WTC11 (cell line): ENCODE data around the gene KRT28. TPM values are rescaled to one million over a fixed set of nuclear protein-coding genes. Genes with fewer than 3 reads are reported as not detected.
"Not testable (repeated sequence)": the region's sequence is repeated elsewhere in the genome, so short reads cannot be mapped to it uniquely, and the experiment has no call there.

Source experiments
- ATAC-seq: fragments of 200-7000 bp; cut with Tn5 transposase; 2 replicates; pipeline ENCODE4 v1.10.0; 2021; ENCODE audit warnings: mild to moderate bottlenecking, moderate library complexity
- CTCF ChIA-PET: fragments of 300-600 bp; sonication (Branson Sonifier 250); formaldehyde crosslinking; loops from one replicate; lab custom pipeline; 2021; ENCODE audit warnings: antibody characterized with exemption; lab: Charles Lee
- POLR2A ChIA-PET: fragments of 350-600 bp; sonication (Branson Sonifier 250); formaldehyde crosslinking; loops from one replicate; lab custom pipeline; 2021; ENCODE audit warnings: antibody characterized with exemption; lab: Charles Lee
- DNase-seq: peaks from one replicate; pipeline ENCODE4 v3.0.0; 2021; ENCODE audit warnings: low spot score
- H3K27ac Mint-ChIP-seq: 2 replicates; pipeline ENCODE4 v1.8.0; 2021; ENCODE audit warnings: mixed read lengths
- H3K27me3 Mint-ChIP-seq: 2 replicates; pipeline ENCODE4 v1.8.0; 2021; ENCODE audit warnings: low read depth, mild to moderate bottlenecking, moderate library complexity, mixed read lengths
- H3K36me3 Mint-ChIP-seq: 2 replicates; pipeline ENCODE4 v1.8.0; 2021; ENCODE audit warnings: mixed read lengths
- H3K4me1 Mint-ChIP-seq: 2 replicates; pipeline ENCODE4 v1.8.0; 2022; ENCODE audit warnings: mixed read lengths
- H3K4me3 Mint-ChIP-seq: 2 replicates; pipeline ENCODE4 v1.8.0; 2021; ENCODE audit warnings: mild to moderate bottlenecking, moderate library complexity, mixed read lengths
- H3K9me3 Mint-ChIP-seq: 2 replicates; pipeline ENCODE4 v1.8.0; 2021; ENCODE audit warnings: mixed read lengths
- ETV6 ChIP-seq: sonication (generic); formaldehyde crosslinking; IDR thresholded peaks from 2 replicates; pipeline ENCODE4 v1.8.1; 2022; ENCODE audit warnings: mild to moderate bottlenecking, missing genetic modification reagents
- FOXJ3 ChIP-seq: sonication (generic); formaldehyde crosslinking; IDR thresholded peaks from 2 replicates; pipeline ENCODE4 v1.9.0; 2021; ENCODE audit warnings: missing genetic modification reagents, mild to moderate bottlenecking, borderline replicate concordance
- FOXK1 ChIP-seq: sonication (generic); formaldehyde crosslinking; IDR thresholded peaks from 2 replicates; pipeline ENCODE4 v1.8.0; 2022; ENCODE audit warnings: mild to moderate bottlenecking, moderate library complexity, missing genetic modification reagents
- FOXP1 ChIP-seq: sonication (generic); formaldehyde crosslinking; IDR thresholded peaks from 2 replicates; pipeline ENCODE4 v1.8.0; 2022; ENCODE audit warnings: missing genetic modification reagents, mild to moderate bottlenecking, moderate library complexity, borderline replicate concordance
- IRF2 ChIP-seq: sonication (generic); formaldehyde crosslinking; IDR thresholded peaks from 2 replicates; pipeline ENCODE4 v1.8.0; 2022; ENCODE audit warnings: low read depth, missing genetic modification reagents, borderline replicate concordance
- KAT7 ChIP-seq: sonication (generic); formaldehyde crosslinking; IDR thresholded peaks from 2 replicates; pipeline ENCODE4 v1.8.1; 2023; ENCODE audit warnings: missing genetic modification reagents, mild to moderate bottlenecking, borderline replicate concordance
- ZNF219 ChIP-seq: sonication (generic); formaldehyde crosslinking; IDR thresholded peaks from 2 replicates; pipeline ENCODE4 v1.8.0; 2023; ENCODE audit warnings: missing genetic modification reagents, mild to moderate bottlenecking, borderline replicate concordance
- total RNA-seq: library from RNA; stranded (reverse); gene quantifications from 3 replicates; pipeline ENCODE4 v1.2.3, GENCODE V29; 2021
- TF ChIP-seq, protein P1 (sequence below): sonication (generic); formaldehyde crosslinking; IDR thresholded peaks from 2 replicates; pipeline ENCODE4 v1.8.0; 2023; ENCODE audit warnings: mild to moderate bottlenecking, missing genetic modification reagents
- TF ChIP-seq, protein P2 (sequence below): fragments of 250-450 bp; sonication (Bioruptor Pico); conservative IDR thresholded peaks from 2 replicates; pipeline ENCODE4 v1.9.0; 2021; ENCODE audit warnings: mild to moderate bottlenecking
- TF ChIP-seq, protein P3 (sequence below): fragments of 250-450 bp; sonication (Bioruptor Pico); IDR thresholded peaks from 2 replicates; pipeline ENCODE4 v1.8.0; 2021; ENCODE audit warnings: mild to moderate bottlenecking
- TF ChIP-seq, protein P4 (sequence below): sonication (generic); formaldehyde crosslinking; IDR thresholded peaks from 2 replicates; pipeline ENCODE4 v1.8.1; 2023; ENCODE audit warnings: mild to moderate bottlenecking, missing genetic modification reagents, moderate library complexity
- TF ChIP-seq, protein P5 (sequence below): sonication (generic); formaldehyde crosslinking; IDR thresholded peaks from 2 replicates; pipeline ENCODE4 v1.8.0; 2022; ENCODE audit warnings: mild to moderate bottlenecking, missing genetic modification reagents
- TF ChIP-seq, protein P6 (sequence below): sonication (generic); formaldehyde crosslinking; IDR thresholded peaks from 2 replicates; pipeline ENCODE4 v1.8.1; 2022; ENCODE audit warnings: low read depth, mild to moderate bottlenecking, moderate library complexity, missing genetic modification reagents, borderline replicate concordance
- TF ChIP-seq, protein P7 (sequence below): fragments of 250-450 bp; sonication (Bioruptor Pico); IDR thresholded peaks from 2 replicates; pipeline ENCODE4 v1.9.0; 2021; ENCODE audit warnings: moderate library complexity, mild to moderate bottlenecking, inconsistent platforms, borderline replicate concordance

KRT28 gene
- total RNA-seq, 1 experiment from 2014 or later: not detected

DNA sequence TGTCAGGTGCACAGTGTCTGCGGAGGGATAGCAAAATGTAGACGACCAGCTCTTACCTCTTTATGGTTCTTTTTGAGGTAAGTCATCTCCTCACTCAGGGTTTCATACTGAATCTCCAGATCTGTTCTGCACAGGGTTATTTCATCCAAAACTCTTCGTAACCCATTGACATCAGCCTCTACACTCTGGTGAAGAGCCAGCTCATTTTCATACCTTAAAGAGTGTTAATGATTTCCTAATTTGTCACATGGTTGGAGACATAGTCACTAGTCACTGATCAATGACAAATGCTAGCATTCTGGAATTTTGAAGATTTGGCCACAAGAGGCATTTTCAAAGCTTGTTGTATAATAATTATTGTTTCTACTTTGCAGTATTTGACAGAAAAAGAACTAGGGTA lies 46.0 kb downstream of the KRT28 start (continued):
- TF ChIP-seq, protein P1, sequence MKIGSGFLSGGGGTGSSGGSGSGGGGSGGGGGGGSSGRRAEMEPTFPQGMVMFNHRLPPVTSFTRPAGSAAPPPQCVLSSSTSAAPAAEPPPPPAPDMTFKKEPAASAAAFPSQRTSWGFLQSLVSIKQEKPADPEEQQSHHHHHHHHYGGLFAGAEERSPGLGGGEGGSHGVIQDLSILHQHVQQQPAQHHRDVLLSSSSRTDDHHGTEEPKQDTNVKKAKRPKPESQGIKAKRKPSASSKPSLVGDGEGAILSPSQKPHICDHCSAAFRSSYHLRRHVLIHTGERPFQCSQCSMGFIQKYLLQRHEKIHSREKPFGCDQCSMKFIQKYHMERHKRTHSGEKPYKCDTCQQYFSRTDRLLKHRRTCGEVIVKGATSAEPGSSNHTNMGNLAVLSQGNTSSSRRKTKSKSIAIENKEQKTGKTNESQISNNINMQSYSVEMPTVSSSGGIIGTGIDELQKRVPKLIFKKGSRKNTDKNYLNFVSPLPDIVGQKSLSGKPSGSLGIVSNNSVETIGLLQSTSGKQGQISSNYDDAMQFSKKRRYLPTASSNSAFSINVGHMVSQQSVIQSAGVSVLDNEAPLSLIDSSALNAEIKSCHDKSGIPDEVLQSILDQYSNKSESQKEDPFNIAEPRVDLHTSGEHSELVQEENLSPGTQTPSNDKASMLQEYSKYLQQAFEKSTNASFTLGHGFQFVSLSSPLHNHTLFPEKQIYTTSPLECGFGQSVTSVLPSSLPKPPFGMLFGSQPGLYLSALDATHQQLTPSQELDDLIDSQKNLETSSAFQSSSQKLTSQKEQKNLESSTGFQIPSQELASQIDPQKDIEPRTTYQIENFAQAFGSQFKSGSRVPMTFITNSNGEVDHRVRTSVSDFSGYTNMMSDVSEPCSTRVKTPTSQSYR (CRISPR knock-in tag): no peak
- TF ChIP-seq IRF2 (CRISPR knock-in tag) (no peak), ZNF219 (CRISPR knock-in tag) (no peak)
- TF ChIP-seq, protein P2, sequence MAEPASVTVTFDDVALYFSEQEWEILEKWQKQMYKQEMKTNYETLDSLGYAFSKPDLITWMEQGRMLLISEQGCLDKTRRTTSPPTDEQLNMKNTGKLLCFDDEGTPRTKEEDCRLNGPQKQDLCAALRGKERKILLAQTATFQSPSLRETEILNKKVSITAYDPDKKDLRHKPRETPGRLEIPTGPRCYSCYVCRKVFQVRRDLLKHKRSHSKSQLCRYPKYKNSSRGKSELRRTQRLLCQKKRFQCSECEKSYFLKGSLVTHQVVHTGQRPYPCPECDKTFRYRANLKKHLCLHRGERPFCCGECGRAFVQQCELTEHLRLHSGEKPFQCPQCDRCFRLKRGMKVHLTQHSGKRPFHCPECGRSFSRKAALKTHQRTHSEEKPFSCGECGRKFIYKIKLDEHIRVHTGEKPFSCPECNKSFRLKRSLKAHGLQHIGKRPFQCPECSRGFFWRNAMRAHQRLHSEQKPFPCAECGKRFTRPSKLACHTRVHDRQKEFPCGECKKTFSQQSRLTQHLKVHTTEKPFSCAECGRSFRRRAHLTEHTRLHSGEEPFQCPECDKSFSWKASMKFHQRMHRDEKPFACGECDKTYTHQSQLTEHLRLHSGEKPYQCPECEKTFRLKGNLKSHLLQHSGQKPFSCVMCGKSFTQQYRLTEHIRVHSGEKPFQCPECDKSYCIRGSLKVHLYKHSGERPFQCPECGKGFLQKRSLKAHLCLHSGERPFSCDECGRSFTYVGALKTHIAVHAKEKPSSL: no peak

DNA sequence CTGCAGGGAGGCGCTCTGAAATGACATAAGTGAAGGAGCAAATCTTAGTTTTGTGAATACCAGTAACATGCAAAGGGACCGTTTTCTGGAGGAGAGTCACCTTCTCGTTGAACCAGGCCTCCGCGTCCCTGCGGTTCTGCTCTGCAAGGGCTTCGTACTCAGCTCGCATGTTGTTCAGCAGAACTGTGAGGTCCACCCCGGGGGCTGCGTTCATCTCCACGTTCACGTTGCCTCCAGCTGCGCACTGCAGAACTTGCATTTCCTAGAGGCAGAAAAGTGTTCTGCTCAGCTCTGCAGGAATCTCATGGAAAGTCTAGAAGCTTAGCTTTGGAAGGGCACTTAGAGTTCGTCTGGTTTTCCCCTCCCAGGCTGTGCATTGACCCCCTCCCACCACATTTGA lies 48.7 kb downstream of the KRT28 start:
- ATAC-seq (no peak), DNase-seq (no peak)
- TF ChIP-seq, protein P3, sequence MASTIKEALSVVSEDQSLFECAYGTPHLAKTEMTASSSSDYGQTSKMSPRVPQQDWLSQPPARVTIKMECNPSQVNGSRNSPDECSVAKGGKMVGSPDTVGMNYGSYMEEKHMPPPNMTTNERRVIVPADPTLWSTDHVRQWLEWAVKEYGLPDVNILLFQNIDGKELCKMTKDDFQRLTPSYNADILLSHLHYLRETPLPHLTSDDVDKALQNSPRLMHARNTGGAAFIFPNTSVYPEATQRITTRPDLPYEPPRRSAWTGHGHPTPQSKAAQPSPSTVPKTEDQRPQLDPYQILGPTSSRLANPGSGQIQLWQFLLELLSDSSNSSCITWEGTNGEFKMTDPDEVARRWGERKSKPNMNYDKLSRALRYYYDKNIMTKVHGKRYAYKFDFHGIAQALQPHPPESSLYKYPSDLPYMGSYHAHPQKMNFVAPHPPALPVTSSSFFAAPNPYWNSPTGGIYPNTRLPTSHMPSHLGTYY (CRISPR knock-in tag): no peak
- TF ChIP-seq, protein P4, sequence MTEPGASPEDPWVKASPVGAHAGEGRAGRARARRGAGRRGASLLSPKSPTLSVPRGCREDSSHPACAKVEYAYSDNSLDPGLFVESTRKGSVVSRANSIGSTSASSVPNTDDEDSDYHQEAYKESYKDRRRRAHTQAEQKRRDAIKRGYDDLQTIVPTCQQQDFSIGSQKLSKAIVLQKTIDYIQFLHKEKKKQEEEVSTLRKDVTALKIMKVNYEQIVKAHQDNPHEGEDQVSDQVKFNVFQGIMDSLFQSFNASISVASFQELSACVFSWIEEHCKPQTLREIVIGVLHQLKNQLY (CRISPR knock-in tag): no peak
- TF ChIP-seq, protein P5, sequence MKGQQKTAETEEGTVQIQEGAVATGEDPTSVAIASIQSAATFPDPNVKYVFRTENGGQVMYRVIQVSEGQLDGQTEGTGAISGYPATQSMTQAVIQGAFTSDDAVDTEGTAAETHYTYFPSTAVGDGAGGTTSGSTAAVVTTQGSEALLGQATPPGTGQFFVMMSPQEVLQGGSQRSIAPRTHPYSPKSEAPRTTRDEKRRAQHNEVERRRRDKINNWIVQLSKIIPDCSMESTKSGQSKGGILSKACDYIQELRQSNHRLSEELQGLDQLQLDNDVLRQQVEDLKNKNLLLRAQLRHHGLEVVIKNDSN: no peak
- TF ChIP-seq ETV6 (CRISPR knock-in tag): no peak
- Mint-ChIP-seq H3K27me3 (peaks cover 5% of the 10 kb centered on the region; the same call in 1 of the 2 replicates), H3K4me1 (0 out of 2 replicates have a peak, but pooled peaks cover 7% of the 10 kb centered on the region), H3K9me3 (peaks cover 4% of the 10 kb centered on the region), H3K36me3 (no peaks in the 10 kb centered on the region), H3K4me3 (no peak overlapping the region), H3K27ac (peak overlapping the region; percentile 25; the same call in 1 of the 2 replicates)
- ChIA-PET CTCF (interaction anchor here (1.5 kb wide), 1 partner anchor 136 kb away, joined by 5 read pairs; no protein-coding TSS in a partner anchor), POLR2A (no interaction called here)

DNA sequence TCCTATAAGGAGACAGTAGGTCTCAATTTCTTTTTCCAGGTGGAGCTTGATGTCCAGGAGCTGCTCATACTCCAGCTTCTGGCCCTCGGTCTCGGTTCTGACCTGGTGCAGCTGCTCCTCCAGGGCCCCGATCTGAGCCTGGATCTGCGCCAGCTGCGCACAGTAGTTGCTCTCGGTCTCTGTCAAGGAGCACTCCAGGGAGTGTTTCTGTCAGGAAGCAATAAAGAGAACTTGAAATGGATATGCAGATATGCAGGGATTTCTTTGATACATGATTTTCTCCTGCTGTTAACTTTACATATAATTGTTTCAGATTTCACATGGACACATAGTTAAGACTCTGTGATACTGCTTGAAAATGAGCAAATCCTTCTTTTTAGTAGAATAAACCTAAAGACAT lies 49.4 kb downstream of the KRT28 start:
- POLR2A ChIA-PET: no interaction called here
- no peak for ATAC-seq
- no peak overlapping the region for H3K27ac Mint-ChIP-seq

DNA sequence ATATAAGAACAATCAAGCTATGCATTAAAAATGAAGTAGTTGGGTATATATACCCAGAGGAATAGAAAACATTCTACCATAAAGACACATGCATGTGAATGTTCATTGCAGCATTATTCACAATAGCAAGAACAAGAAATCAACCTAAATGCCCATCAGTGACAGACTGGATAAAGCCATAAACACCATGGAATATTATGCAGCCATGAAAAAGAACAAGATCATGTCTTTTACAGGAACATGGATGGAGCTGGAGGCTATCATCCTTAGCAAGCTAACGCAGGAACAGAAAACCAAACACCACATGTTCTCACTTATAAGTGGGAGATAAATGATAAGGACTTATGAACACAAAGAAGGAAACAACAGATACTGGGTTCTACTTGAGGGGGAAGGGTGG lies 51.1 kb downstream of the KRT28 start:
- H3K4me3 Mint-ChIP-seq, DNase-seq, H3K9me3 Mint-ChIP-seq, H3K4me1 Mint-ChIP-seq, CTCF ChIA-PET, POLR2A ChIA-PET, H3K27ac Mint-ChIP-seq, H3K36me3 Mint-ChIP-seq, H3K27me3 Mint-ChIP-seq, ATAC-seq: not testable (repeated sequence)

More for the DNA sequence above, 49.4 kb downstream of the KRT28 start:
- Mint-ChIP-seq H3K27me3 (peaks cover 9% of the 10 kb centered on the region; the same call in 1 of the 2 replicates), H3K4me3 (no peak overlapping the region), H3K9me3 (peaks cover 4% of the 10 kb centered on the region), H3K36me3 (no peaks in the 10 kb centered on the region), H3K4me1 (0 out of 2 replicates have a peak, but pooled peaks cover 7% of the 10 kb centered on the region)
- TF ChIP-seq FOXK1 (CRISPR knock-in tag): no peak
- TF ChIP-seq FOXJ3 (CRISPR knock-in tag): no peak
- TF ChIP-seq, protein P6, sequence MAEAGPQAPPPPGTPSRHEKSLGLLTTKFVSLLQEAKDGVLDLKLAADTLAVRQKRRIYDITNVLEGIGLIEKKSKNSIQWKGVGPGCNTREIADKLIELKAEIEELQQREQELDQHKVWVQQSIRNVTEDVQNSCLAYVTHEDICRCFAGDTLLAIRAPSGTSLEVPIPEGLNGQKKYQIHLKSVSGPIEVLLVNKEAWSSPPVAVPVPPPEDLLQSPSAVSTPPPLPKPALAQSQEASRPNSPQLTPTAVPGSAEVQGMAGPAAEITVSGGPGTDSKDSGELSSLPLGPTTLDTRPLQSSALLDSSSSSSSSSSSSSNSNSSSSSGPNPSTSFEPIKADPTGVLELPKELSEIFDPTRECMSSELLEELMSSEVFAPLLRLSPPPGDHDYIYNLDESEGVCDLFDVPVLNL: no peak
- no peak for TF ChIP-seq KAT7 (CRISPR knock-in tag)
- no peak for TF ChIP-seq FOXP1 (CRISPR knock-in tag)
- TF ChIP-seq, protein P7, sequence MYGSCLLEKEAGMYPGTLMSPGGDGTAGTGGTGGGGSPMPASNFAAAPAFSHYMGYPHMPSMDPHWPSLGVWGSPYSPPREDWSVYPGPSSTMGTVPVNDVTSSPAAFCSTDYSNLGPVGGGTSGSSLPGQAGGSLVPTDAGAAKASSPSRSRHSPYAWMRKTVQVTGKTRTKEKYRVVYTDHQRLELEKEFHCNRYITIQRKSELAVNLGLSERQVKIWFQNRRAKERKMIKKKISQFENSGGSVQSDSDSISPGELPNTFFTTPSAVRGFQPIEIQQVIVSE (CRISPR knock-in tag): no peak
- no peak for DNase-seq
- CTCF ChIA-PET: interaction anchor here (1.2 to 1.5 kb wide), 2 partner anchors 130 to 136 kb away, joined by 4 to 5 read pairs; no protein-coding TSS in a partner anchor
